SHP77 treated with DMSO at 0.1 percent for 48 hours (cell line): ENCODE data around the gene ERBB4.

ENCODE experiments used
- DNase-seq: peaks from one replicate; lab custom pipeline; 2025; lab: John Stamatoyannopoulos, UW

Gene ERBB4

DNA sequence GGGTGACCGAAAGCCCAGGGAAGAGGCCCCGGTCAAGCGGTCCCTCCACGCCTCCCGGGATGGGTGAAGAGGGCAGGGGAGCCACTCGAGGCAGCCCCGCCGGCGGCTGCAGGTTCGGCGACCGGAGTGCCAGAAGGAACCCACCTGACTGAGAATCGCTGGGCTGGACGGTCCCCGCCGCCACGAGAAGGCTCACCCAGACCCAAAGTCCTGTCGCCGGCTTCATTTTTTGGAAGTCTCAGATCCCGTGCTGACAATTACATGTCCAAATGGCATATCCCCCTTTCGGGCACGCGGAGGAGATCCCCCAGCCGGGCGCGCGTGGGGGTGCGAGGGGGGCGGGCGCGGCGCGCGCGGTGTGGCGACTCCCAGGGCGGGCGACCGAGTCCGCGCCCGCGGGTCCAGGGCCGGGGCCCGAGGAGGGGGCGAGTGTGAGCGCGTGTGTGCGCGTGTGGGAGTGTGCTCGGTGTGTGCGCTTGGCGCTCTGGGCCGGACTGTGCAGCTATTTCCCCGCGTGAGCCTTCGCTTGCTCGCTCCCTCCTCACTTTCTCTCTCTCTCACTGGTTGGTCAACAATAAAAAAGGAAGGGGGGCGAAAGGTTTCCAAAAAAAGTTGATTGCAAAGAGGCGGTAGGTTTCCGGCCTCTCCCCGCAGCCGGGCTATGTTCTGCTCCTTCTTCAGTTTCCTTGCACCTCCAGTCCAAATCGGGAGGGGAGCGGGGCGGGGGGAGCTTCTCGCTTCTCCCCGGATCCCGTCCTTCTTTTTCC, at the start of gene ERBB4:
TSS of gene ERBB4 (minus strand) at position 498 of the 767 bp plus-strand sequence. CDS start at position 226, 272 bp downstream.
- DNase-seq, result no peak

DNA sequence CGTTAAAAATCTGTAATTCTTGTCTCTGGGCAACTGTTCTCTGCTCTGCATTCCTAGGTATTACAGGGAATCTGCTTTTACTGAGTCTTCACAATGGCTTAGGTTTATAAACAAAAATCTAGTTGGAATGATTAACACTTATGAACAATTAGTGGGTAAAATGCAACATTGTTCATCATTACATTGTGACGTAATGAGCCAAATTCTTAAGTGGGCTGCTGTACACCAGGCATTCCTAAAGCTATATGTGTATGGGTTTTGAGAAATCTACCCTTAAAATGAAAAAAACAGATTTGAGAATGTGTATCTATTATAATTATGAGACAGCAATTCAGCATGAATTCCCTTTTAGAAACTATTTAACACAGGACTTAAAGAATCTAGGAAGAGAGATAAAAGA, 41.5 kb upstream of the ERBB4 start:
- DNase-seq, result no peak

DNA sequence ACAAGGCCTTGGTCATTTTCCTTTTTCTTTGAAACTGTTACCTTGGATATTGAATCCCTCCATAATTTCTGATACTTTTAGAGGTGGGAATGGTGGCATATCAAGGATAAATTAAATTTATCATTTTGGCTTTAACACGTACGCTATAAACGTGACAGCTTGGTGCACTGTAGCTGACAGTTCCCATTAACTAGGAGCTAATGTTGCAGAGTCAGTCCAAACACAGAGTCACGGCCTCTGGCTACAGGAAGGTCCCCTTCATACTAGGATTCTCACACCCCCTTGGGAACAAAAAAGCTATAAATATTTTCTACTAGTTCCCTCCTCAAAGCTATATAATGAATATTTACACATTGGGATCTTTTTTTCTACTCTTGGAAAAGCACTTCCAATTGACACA, 17.7 kb upstream of the ERBB4 start:
- DNase-seq, result no peak

DNA sequence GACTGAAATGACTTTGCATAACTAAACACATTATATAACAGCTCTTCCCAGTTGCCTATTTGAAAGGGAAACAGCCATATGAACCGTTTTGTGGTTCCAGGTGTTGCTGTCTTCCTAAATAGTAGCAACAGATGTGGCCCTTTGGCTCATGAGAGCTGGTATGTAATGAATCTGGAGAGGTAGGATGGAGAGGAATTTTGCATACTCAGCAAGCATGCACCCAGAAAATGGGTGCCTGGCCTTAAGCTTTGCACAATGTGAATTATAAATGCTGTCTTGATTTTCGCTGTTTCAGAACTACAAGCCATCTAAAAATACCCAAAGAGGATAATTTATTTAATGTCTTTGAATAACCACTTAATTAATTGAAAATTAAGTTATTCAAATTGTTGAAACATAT, 15.6 kb upstream of the ERBB4 start:
- DNase-seq, result no peak

DNA sequence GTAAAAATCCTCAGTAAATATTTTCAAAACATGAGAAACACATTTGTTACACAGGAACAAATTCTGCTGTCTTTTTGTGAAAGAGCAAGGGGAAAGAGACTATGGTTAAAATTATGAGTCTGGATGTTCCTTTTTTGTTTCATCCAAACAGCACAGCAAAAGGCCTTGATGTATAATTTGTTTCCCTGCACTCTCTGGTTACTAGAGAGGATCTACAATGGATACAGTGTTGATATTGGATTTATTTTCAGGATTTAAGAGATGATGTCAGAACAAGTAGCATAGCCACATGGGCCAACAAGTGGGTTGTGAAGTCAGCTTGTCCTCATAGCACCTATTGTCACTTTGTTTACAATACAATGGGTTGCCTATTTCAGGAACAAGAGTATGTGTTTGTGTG, 11.3 kb upstream of the ERBB4 start:
- no peak for DNase-seq

DNA sequence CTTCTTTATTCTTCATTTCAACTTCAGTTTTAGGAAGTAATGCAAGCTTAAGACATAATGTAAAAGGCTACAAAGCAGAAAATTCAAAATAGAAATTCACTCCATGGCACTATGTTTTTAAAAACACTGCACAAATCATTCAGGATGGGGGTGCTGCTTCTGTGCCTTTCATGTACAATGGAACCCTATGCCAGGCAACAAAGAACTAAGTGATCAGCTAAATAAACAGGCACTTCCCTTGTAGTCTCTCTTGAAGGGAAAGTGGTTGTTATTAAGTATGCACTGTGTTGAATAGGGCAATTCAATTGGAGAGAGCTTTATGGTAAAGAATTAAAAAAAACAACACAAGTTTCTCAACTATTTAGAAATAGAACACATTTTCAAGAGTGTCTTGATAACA, 10.9 kb upstream of the ERBB4 start:
- no peak for DNase-seq

DNA sequence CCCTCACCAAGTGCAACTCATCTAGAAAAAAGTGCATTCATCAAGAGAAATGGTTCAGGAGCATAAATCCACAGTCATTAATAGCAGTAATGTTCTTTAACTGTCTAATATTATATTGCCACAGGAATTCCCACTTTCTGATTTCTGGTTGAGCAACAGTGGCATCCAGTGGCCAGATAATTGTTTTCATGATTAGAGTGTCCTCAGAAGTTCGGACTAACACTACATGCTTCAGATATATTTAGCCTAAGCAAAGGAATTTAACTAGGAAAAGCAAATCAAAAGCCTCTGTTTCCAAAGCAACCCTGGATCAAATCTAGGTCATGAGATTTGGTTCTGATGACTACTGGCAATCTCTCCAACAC, 9.8 kb upstream of the ERBB4 start:
- DNase-seq, result no peak

DNA sequence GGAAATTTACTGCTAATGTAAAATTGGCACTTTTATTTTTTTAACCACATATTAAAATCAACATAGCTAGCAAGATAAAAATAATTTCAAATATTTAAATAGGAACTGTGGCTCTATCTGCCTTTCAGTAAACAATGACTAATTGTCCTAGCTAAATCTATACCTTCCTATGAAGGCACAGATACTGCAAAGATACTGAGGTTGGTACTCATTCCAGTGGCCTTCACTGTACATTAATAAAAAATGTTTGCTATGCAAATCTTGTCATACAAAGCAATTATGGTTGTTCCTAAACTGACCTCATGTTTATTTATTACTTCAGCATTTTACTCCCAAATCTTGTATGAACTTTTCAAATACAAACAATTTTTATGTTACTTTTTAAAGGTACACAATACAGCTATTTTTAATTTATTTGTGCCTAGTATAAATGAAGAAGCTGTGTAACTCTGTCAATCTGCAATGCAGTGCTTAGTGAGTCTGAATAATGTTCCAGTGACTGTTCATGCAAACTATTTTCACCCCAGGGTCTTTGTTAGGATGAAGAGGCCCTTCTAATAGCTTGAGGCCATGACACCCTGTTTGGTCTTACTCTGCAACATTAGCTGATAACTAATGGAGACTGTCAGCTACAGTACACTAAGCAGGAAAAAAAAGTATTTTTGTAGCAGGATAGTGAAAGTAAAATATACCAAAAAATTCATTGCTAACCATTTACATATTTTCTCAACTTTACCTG, 9.3 kb upstream of the ERBB4 start:
- no peak for DNase-seq

DNA sequence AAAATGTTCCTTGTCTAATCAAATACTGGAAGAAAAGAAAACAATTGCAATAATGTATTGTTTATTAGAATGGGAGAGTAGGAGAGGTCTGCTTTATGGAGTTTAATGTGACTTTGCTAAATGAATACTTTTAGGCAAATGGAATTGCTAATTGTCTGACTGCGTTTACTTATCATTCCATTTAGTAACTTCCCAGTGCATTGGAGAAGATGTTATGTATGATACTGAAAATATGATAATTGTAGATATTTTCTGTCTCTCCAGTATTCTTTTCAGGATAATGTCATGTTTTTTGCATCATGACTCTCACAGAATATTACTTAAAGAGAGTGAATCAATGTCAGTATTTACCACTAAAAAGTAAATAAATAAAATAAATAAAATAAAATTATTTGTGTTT, 8.1 kb upstream of the ERBB4 start:
- no peak for DNase-seq

DNA sequence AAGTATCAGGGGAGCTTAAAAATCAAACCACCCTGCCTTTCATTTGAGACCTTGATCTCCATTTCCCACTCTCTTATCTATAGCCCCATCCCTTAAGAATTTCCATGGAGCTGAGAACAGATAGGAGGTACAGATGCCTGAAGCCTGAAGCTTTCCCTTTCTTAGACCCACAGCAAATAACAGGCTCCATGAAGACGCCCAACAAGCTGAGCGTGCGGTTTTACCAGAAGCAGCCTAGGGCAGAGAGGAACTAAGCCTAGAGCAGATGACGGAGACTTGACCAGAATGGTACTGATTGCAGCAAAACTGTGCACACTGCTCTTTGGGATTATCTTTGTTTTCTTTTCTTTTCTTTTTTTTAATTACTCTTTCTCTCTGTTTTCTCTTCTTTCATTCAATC, 1.7 kb upstream of the ERBB4 start:
- no peak for DNase-seq

DNA sequence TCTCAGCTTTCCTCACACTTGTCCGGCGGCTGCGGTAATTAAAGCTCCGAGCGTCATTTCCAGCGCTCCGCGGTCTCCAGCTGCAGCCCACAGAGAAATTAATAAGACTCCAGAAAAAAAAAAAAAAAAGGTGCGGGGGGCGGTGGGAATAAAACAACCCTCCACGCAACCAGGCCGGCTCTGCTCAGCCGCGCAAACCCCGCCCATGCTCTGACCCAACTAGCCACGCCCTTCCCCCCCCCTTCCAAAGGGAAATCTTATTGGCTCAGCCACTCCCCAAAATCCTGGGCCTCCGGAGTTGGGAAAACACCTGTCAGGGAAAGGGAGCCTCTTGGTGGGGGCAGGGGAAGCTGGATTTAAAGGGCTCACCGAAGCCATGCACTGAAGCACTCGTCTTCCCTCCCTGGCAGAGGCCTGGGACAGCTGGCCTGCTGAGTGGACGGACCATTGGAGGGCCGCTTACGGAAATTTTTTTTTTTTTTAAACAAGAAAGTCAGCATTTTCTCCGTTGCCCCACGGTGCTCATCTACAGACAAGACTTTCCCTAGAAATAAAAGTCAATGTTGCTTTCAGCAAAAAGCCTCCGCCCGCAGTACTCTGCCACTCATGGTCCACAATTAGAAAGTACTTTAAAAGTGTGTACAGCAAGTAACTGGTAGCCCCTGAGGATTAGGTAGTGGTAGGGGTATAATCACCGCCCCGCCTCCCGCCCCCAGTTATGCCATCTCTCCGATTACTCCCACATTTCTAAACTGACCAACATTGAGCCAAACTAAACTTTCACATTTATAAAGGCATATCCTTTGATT, 674 bp upstream of the ERBB4 start:
- no peak for DNase-seq

DNA sequence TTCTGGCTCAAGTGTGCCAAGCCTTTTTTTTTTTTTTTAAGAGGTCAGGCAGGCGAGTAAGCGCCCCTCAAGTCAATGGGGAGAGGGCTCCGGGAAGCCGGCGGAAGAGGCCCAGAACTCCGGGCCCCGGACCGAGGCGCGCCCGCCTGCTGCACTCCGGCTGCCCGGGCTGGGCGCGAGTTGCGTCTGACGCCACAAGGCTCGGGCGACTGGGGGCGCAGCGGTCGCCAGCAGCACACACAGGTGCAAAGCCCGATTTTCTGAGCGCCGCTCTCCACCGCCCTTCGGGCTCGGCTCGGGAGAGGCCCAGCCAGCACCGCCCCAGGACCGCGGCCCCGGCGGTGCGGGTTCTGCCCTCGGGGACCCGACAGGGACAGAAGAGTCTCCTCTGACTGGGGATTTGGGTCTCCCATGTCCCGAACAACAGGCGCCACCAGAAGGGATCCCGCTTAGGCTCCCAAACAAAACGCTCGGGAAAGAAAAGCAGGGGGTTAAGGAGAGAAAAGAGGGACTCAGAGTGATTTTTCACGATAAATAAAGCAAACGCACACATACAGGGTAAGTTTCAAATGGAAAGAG, 787 bp downstream of the ERBB4 start:
- no peak for DNase-seq

DNA sequence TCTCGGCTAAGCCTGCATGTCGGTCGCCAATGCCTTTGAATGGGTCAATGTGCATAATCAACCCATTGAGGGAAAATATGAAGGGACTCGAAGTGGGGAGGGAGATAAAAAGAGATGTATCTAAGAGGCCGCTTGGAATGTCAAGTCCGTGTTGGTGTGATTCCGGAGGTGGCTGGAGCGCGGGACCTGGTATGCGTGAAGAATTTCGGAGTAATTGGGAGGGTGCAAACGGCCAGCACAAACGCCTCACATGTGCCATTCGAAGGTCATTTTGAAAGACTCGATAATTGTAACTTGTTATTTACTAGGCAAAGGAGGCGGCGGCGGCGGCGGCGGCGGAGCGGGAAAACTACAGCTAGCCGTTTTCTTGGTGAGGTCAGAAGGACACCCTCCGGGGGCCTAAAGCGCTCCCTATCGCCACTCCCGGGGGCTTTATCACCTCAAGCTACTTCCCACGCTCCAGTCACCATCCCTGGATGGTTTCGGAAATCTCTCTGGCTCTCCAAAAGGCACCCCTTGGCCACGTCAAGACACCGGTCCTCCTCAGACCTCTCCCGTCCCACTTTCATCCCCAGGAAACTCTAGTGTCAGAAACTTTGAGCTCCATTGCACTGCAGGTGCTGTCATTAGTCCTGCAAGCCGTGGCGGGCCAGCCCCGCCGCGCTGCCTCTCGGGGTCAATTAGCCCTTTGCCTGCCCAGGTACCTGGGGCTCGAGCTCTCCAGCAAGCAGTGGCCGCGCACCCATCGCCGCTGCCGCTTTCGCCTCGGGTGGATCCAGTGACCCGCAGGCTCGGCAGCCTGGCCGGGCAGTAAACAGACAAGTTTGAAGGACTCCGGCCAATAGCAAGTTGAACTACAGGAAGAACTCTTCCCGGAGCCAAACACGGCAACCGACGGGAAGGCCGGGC, 1.5 kb downstream of the ERBB4 start:
- no peak for DNase-seq

DNA sequence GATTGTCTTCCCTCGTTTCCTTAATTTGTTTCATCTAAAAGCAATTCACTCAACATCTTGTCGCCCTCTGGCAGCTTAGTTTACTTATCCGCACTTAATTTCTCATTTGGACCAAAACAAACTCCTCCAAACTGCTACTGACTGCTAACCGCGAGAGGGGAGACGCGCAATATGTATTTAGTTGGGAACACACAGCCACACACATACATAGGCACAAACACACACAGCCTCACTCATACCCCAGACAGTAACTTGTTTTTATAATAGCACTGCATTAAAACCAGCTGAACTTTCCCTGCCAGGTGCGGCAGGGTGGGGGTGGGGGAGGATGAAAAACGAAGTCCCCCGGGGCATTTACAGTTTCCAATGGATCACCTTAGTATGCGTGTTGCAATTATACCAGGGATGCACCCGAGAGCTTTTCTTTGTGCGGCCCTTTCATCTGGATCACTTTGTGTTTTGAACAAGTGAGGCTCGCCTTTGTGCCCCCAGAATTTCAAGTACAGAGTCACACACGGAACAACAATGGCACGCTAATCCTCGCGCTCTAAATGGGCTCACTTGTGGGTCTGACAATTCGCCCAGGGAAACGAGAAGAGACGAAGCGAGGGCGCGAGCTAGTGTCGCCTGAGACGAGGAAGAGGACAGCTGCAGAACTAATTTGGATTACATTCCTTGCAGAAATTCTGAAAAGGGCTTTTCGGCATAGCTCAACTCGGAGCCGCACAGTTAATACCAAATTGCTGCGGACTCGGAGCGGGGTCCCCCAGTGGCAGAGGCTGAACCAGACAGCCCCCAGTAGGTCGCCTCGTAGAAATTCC, 2.4 kb downstream of the ERBB4 start:
- no peak for DNase-seq

DNA sequence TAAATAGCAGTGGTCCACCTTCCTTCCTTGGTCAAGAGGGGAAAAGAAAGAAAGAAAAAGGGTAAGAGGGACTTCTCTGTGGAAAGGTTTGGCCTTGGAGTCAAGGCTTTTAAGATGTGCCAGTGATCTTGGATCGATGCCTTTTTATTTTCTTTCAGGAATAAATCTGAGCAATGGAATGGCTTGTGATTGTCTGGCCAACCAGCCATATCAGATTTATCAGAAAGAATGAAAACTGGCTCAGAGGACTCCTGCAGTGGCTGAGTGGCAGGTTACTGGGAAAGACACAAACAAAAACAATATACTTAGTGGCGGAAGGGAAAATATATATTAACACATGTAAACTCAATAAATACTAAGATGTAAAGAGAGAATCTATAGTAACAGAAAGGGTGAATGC, 4.3 kb downstream of the ERBB4 start:
- no peak for DNase-seq

DNA sequence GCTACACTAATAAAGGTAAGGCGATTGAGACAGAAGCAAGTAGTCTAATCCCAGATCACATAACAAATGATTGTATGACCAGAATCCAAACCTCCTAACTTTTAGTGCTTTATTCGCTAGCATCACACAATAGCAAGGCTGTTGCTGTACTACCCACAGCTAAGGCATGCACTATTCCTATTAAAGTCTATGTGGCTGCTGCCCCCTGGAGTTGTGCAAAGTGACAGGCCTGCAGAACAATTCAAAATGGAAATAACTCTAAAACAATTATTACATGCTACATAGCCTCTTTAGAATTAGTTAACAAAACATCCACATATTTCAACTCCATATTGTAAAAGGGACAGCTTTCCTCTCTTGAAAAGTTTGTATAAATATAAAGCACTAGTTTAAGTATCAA, 6.0 kb downstream of the ERBB4 start:
- no peak for DNase-seq

DNA sequence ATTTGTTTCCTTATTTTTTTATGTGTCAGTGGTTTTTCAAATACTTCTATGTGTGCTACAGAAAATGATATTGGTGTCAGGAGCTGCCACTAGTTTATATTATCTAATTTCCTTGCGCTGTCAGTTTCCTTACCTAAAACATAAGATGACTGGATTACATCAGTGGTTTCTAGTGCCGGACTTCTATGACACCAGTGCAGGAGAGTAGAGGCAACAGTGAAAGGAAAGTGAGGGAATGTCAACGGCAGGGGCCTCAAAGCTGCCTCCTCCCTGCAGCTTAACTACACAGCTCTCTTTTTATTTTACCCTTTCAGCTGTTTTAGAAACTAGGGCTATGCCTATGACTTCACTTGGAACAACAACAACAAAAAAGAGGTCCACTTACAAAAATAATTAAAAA, 6.5 kb downstream of the ERBB4 start:
- no peak for DNase-seq

DNA sequence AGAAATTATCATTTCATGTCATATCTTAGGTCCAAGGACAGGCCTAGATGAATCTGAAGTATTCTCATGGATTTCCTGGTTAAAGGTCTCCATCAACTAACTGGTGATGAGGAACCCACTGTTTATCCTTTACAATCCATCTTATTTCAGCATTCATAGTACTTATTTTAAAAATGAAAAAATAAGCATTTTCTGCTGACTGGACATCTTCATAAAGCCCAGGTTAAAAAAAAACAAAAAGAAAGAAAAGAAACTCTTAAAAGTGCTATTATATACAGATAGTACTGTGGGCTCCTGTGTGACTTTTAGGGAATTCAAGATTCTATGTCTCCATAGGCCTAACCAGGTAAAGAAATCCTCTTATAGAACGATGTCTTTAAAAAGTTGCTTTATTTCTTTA, 7.1 kb downstream of the ERBB4 start:
- no peak for DNase-seq

DNA sequence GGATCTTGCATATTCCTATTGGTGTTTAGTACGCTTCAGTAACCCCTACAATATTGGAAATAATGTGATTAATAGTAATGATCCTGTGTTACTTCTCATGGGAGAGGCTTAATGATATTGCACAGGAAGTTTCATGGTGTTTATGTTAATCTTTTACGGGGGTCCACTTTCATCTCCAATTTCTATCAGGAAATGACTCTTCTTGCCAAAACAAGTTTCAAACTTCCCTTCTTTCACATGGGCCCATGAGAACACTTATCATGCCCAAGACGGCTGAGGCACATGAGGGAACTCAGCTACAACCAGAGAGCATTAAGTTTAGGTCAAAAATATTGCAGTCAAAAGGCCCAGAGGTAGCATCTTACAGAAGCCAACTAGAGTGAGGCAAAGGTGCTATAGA, 7.6 kb downstream of the ERBB4 start:
- no peak for DNase-seq

DNA sequence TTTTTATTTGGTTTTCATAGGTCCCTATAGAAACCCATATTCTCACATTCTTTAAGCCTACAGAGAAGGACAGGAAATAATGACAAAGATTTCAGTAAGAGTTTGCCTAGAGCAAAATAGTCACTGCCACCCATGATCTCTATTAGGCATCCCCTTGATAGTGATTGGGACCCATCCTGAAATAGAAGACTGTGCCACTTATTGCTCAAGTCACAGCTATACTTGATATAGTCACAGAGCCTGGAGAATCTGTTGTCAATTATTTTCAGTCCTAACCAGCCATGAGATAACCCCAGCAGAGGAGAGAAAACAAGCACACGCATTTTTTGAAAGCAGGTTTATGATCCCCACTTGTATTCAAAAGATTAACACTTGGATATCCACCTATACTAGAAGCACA, 8.2 kb downstream of the ERBB4 start:
- no peak for DNase-seq
